A549 (cell line): ENCODE results near the gene FHIT. TPM values are rescaled to one million over a fixed set of nuclear protein-coding genes. Genes with fewer than 3 reads are reported as not detected.

Experiments
- ATAC-seq, 2 experiments: fragments of 200-7000 bp in 1 of 2; fragments of >200 bp in 1 of 2; cut with Nextera tagmentation in 1 of 2; cut with Tn5 transposase in 1 of 2; 3 replicates each; pipeline versions ENCODE4 v1.8.0 to v1.9.1; 2018 to 2020; ENCODE audit warnings: mild to moderate bottlenecking in 1 of 2, moderate library complexity in 1 of 2
- CTCF ChIA-PET: fragments of 300-600 bp; sonication (Branson Sonifier 250); formaldehyde crosslinking; extraction: SDS; loops from one replicate; lab custom pipeline; 2021; ENCODE audit warnings: antibody characterized with exemption, inconsistent platforms; lab: Yijun Ruan, JAX
- POLR2A ChIA-PET: fragments of 350-600 bp; formaldehyde crosslinking; extraction: SDS; loops from one replicate; lab custom pipeline; 2021; ENCODE audit warnings: antibody characterized with exemption, inconsistent platforms; lab: Yijun Ruan, JAX
- DNase-seq, 2 experiments: peaks; one replicate each; pipeline versions ENCODE4 v3.0.0 to v3.0.0-alpha.2; 2011 to 2016; ENCODE audit warnings: low read depth in 1 of 2, low spot score in 1 of 2
- FAIRE-seq: peaks from 2 replicates; lab custom pipeline; 2011; peaks lifted over from hg19 to GRCh38; lab: Jason Lieb, UNC
- H3K27ac ChIP-seq, 2 experiments: fragments of >200 bp; sonication (Bioruptor Twin); formaldehyde crosslinking; 3 replicates each; pipeline ENCODE4 v1.5.1; 2016 to 2017
- H3K4me1 ChIP-seq: fragments of >200 bp; sonication (Bioruptor Twin); formaldehyde crosslinking; 3 replicates; pipeline ENCODE4 v1.6.1; 2016
- H3K4me2 ChIP-seq: fragments of >200 bp; sonication (Bioruptor Twin); formaldehyde crosslinking; 3 replicates; pipeline ENCODE4 v1.6.1; 2016
- H3K4me3 ChIP-seq: fragments of >200 bp; sonication (Bioruptor Twin); formaldehyde crosslinking; 3 replicates; pipeline ENCODE4 v1.5.1; 2016
- H3K9me3 ChIP-seq: fragments of >200 bp; sonication (Bioruptor Twin); formaldehyde crosslinking; 3 replicates; pipeline ENCODE4 v1.6.1; 2016
- BHLHE40 ChIP-seq: IDR thresholded peaks from 2 replicates; pipeline ENCODE4 v1.6.1; 2012; ENCODE audit warnings: low read depth, low read length, inconsistent platforms
- EHMT2 ChIP-seq: fragments of 200-600 bp; sonication (generic); IDR thresholded peaks from 2 replicates; pipeline ENCODE4 v1.6.1; 2016; ENCODE audit warnings: antibody characterized with exemption, low read depth, mild to moderate bottlenecking, moderate library complexity
- FOSB ChIP-seq: fragments of 250-450 bp; sonication (Bioruptor Pico); IDR thresholded peaks from 2 replicates; pipeline ENCODE4 v1.5.0; 2020; ENCODE audit warnings: mild to moderate bottlenecking, moderate library complexity
- HDAC2 ChIP-seq: fragments of 200-600 bp; sonication (generic); IDR thresholded peaks from 2 replicates; pipeline ENCODE4 v1.6.1; 2016
- HEYL ChIP-seq: fragments of 250-450 bp; sonication (Bioruptor Pico); IDR thresholded peaks from 2 replicates; pipeline ENCODE4 v1.8.0; 2021; ENCODE audit warnings: mild to moderate bottlenecking, moderate library complexity
- HOXB13 ChIP-seq: fragments of 250-450 bp; sonication (Bioruptor Pico); IDR thresholded peaks from 2 replicates; pipeline ENCODE4 v1.5.0; 2020; ENCODE audit warnings: low read depth, mild to moderate bottlenecking, moderate library complexity
- KDM1A ChIP-seq: fragments of 200-600 bp; sonication (generic); IDR thresholded peaks from 2 replicates; pipeline ENCODE4 v1.6.1; 2016; ENCODE audit warnings: low read depth, mild to moderate bottlenecking
- NFE2L2 ChIP-seq: fragments of 150-350 bp; conservative IDR thresholded peaks from 2 replicates; pipeline ENCODE4 v1.6.1; 2014; ENCODE audit warnings: low read length
- PHF8 ChIP-seq: fragments of 200-600 bp; sonication (generic); IDR thresholded peaks from 2 replicates; pipeline ENCODE4 v1.6.1; 2016; ENCODE audit warnings: low read depth, mild to moderate bottlenecking, antibody characterized with exemption, moderate library complexity, borderline replicate concordance
- POLR2A ChIP-seq: IDR thresholded peaks from 2 replicates; pipeline ENCODE4 v1.6.1; 2012; ENCODE audit warnings: mild to moderate bottlenecking, low read length
- POLR2AphosphoS2 ChIP-seq: conservative IDR thresholded peaks from 2 replicates; pipeline ENCODE4 v1.6.1; 2012; ENCODE audit warnings: low read length, improper control_type of control experiment, inconsistent platforms
- RCOR1 ChIP-seq: fragments of 150-350 bp; IDR thresholded peaks from 2 replicates; pipeline ENCODE4 v1.6.1; 2014; ENCODE audit warnings: antibody characterized with exemption, low read length, low read depth
- RFX5 ChIP-seq: fragments of 450-650 bp; IDR thresholded peaks from 2 replicates; pipeline ENCODE4 v1.7.1; 2014; ENCODE audit warnings: antibody characterized with exemption, mild to moderate bottlenecking, moderate library complexity
- RNF2 ChIP-seq: fragments of 200-600 bp; sonication (generic); IDR thresholded peaks from 2 replicates; pipeline ENCODE4 v1.6.1; 2016; ENCODE audit warnings: low read depth, mild to moderate bottlenecking, antibody characterized with exemption, moderate library complexity, borderline replicate concordance
- TP53 ChIP-seq: fragments of 250-450 bp; sonication (Bioruptor Pico); IDR thresholded peaks from 2 replicates; pipeline ENCODE4 v1.5.0; 2021; ENCODE audit warnings: mild to moderate bottlenecking, moderate library complexity
- WGBS: methylation state at CpG from one replicate; pipeline ENCODE4 v1.1.6; 2017; ENCODE audit errors: missing lambda C conversion rate; 5-methylcytosine and 5-hydroxymethylcytosine counted together
- polyA plus RNA-seq, 4 experiments: library from polyadenylated mRNA; depleted of rRNA in 3 of 4; stranded (reverse); fragments of >200 nt; fragmentation: RNase III in 1 of 4; extraction: RNeasy Plus Mini Kit Qiagen cat#74134 plus additional on column Dnase treatment in 1 of 4; gene quantifications; 2 replicates in 3 of 4; 3 replicates in 1 of 4; pipeline ENCODE4 v1.2.3, GENCODE V29; 2011 to 2017
- small RNA-seq, 6 experiments: library from RNA; depleted of rRNA; stranded (forward); fragments of <200 nt; gene quantifications; one replicate each; pipeline ENCODE3, GENCODE V24; 2012
- TF ChIP-seq, protein P1 (sequence below): fragments of >200 bp; sonication (Bioruptor Twin); formaldehyde crosslinking; IDR thresholded peaks from 2 replicates; pipeline ENCODE4 v1.6.1; 2016
- TF ChIP-seq, protein P2 (sequence below): fragments of 200-600 bp; sonication (generic); IDR thresholded peaks from 2 replicates; pipeline ENCODE4 v1.6.1; 2016; ENCODE audit warnings: antibody characterized with exemption, mild to moderate bottlenecking, moderate library complexity
- TF ChIP-seq, protein P3 (sequence below): fragments of 250-450 bp; sonication (Bioruptor Pico); IDR thresholded peaks from 2 replicates; pipeline ENCODE4 v1.5.0; 2020; ENCODE audit warnings: low read depth, mild to moderate bottlenecking, moderate library complexity
- TF ChIP-seq, protein P4 (sequence below): IDR thresholded peaks from 2 replicates; pipeline ENCODE4 v1.6.1; 2012; ENCODE audit warnings: low read depth, borderline replicate concordance

The FHIT gene
- polyA plus RNA-seq, 2 of the 4 experiments (the other 2 are of a cell fraction): 0.76 to 0.92 TPM

DNA sequence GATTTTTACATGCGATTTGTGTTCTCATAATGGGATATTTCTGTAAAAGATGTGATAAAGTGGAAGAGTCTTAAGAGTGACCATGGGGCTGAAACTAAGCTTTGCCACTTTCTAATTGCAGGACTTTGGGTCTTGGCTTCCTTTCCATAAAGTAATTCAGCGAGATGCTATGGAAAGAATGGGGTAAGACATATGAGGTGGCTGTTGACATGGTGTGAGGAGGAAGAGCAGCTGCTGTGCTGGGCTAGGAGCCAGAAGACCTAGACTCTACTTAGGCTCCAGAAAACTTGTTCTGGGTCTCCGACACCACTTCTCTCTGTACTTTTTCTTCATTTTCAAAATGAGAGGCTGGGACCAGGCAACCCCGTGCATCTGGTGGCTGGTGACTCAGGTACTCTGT lies 1547.0 kb downstream of the FHIT start (continued):
- TF ChIP-seq HOXB13 (CRISPR knock-in tag) (no peak), HDAC2 (no peak), FOSB (no peak)
- TF ChIP-seq, protein P1, sequence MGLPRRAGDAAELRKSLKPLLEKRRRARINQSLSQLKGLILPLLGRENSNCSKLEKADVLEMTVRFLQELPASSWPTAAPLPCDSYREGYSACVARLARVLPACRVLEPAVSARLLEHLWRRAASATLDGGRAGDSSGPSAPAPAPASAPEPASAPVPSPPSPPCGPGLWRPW: no peak

DNA sequence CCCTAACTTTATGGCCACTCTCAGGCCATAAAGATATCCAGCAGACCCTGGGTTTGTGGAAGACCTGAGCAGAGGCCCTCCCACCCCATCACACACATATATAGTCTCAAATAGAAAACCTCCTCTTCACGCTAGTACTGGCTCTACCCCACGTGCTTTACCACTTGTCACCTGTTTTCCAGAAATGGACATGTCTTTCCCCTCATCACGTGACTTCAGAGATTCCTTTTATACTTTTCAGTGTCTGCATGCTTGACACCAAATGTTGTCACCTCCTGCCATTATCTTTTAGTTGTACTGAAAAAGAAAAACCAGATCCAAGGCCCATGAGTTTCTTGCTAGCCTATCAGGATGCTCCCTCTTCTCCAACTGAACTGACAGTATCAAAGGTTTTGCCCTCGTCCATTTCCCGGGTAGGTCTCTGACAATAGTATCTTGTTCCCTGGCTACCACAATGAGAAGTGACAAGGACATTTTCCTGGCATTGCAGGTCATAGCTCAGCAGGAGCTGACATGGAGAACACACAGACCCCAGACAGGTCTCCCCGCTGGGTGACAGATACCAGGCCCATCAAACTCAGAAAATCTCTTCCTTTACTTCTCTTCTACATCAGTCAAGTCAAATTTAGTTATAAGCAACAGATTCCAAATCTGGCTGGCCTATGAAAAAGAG lies 1551.5 kb downstream of the FHIT start:
- DNase-seq (no peak), ATAC-seq (no peak), FAIRE-seq (no peak)
- WGBS: 65% methylated on average over 5 of the region's 6 CpGs
- ChIA-PET POLR2A (no interaction called here), CTCF (interaction anchor here (1.5 kb wide), 1 partner anchor 20 kb away, joined by 3 read pairs; no protein-coding TSS in a partner anchor)
- Histone ChIP-seq H3K4me2 (no peak overlapping the region), H3K4me3 (no peak overlapping the region), H3K4me1 (no peaks in the 10 kb centered on the region), H3K27ac (no peak overlapping the region), H3K9me3 (no peaks in the 10 kb centered on the region)
- no peak for TF ChIP-seq POLR2AphosphoS2
- TF ChIP-seq POLR2A: no peak
- TF ChIP-seq KDM1A: no peak
- no peak for TF ChIP-seq RFX5
- TF ChIP-seq, protein P2, sequence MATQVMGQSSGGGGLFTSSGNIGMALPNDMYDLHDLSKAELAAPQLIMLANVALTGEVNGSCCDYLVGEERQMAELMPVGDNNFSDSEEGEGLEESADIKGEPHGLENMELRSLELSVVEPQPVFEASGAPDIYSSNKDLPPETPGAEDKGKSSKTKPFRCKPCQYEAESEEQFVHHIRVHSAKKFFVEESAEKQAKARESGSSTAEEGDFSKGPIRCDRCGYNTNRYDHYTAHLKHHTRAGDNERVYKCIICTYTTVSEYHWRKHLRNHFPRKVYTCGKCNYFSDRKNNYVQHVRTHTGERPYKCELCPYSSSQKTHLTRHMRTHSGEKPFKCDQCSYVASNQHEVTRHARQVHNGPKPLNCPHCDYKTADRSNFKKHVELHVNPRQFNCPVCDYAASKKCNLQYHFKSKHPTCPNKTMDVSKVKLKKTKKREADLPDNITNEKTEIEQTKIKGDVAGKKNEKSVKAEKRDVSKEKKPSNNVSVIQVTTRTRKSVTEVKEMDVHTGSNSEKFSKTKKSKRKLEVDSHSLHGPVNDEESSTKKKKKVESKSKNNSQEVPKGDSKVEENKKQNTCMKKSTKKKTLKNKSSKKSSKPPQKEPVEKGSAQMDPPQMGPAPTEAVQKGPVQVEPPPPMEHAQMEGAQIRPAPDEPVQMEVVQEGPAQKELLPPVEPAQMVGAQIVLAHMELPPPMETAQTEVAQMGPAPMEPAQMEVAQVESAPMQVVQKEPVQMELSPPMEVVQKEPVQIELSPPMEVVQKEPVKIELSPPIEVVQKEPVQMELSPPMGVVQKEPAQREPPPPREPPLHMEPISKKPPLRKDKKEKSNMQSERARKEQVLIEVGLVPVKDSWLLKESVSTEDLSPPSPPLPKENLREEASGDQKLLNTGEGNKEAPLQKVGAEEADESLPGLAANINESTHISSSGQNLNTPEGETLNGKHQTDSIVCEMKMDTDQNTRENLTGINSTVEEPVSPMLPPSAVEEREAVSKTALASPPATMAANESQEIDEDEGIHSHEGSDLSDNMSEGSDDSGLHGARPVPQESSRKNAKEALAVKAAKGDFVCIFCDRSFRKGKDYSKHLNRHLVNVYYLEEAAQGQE: no peak
- no peak for TF ChIP-seq RNF2
- TF ChIP-seq EHMT2: no peak
- TF ChIP-seq, protein P3, sequence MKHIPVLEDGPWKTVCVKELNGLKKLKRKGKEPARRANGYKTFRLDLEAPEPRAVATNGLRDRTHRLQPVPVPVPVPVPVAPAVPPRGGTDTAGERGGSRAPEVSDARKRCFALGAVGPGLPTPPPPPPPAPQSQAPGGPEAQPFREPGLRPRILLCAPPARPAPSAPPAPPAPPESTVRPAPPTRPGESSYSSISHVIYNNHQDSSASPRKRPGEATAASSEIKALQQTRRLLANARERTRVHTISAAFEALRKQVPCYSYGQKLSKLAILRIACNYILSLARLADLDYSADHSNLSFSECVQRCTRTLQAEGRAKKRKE (CRISPR knock-in tag): no peak
- TF ChIP-seq HEYL: no peak
- no peak for TF ChIP-seq RCOR1
- no peak for TF ChIP-seq PHF8
- no peak for TF ChIP-seq BHLHE40
- TF ChIP-seq, protein P4, sequence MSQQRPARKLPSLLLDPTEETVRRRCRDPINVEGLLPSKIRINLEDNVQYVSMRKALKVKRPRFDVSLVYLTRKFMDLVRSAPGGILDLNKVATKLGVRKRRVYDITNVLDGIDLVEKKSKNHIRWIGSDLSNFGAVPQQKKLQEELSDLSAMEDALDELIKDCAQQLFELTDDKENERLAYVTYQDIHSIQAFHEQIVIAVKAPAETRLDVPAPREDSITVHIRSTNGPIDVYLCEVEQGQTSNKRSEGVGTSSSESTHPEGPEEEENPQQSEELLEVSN: no peak
- no peak for TF ChIP-seq NFE2L2
- no peak for TF ChIP-seq TP53 (CRISPR knock-in tag)

Small RNA genes within 50 kb of the gene (small RNA-seq; reads per million reads assigned to genes)
- 0 reads per million in 6 experiments for gene MIR548BB
- 0 reads per million in 6 experiments for gene RF00012
